Measurements from ENCODE around the gene FAM241A.
"Not testable (repeated sequence)": the region's sequence is repeated elsewhere in the genome, so short reads cannot be mapped to it uniquely, and the experiment has no call there.

- TF ChIP-seq PHB2 (IDR thresholded peaks at IDR 0.05; ENCODE audit: partially characterized antibody); HMGXB4 (CRISPR knock-in tag; IDR thresholded peaks at IDR 0.05; ENCODE audit: borderline replicate concordance in 1 of 2, low read depth in 1 of 2); POLR2A (IDR thresholded peaks at IDR 0.05; ENCODE audit: insufficient read depth in 1 of 2, low read depth in 2 of 2, low read length in 2 of 2): not testable (repeated sequence)
Measured at GRCh38 chr4:112163706-112164105, 18.5 kb downstream of the FAM241A start.

Measured in HepG2 (cell line).